ENCODE data around the gene SHH. TPM values are rescaled to one million over a fixed set of nuclear protein-coding genes. Genes with fewer than 3 reads are reported as not detected.

Gene SHH
- total and polyA plus RNA-seq, 2 donors (not counting 3 experiments of a cell fraction or from before 2014, with no cell fraction given) = not detected

DNA sequence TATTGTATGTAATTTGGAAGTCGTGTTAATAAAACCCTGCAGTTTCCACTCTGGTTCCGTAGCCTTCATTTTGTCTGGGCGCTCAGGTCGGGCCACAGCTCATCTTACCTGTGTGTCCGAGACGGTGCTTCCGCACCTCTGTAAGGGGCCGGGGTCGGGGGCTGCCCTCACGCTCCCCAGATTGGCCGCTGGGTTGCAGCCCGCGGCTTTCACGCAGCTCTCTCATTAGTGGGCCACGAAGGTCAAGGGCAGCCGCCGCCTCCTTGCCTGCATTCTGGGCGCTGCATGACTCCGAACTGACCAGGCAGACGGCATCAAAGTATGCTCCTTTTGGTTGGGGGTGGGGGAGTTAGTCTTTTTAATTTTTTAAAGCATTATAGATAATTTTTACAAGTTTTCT is 30.8 kb downstream of the SHH start:
- no peak overlapping the region for H3K27ac ChIP-seq (ENCODE audit: insufficient read depth, low read depth, low read length)
- dilution Hi-C loops (cut with MboI; ENCODE audit: extremely low pct_ligation_motif_present, low sequenced_read_pairs) = no loop called here
- no peak for DNase-seq (ENCODE audit: low read depth, low spot score)
- H3K4me2 ChIP-seq (ENCODE audit: insufficient read depth, low read length) = no peak overlapping the region
- no peak for FAIRE-seq
- H3K4me1 ChIP-seq (ENCODE audit: control insufficient read depth, extremely low read depth, insufficient read depth, low read length) = no peaks in the 10 kb centered on the region
- TF ChIP-seq, protein P1, sequence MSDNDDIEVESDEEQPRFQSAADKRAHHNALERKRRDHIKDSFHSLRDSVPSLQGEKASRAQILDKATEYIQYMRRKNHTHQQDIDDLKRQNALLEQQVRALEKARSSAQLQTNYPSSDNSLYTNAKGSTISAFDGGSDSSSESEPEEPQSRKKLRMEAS (IDR thresholded peaks at IDR 0.05; ENCODE audit: insufficient read depth, insufficient read length) = no peak
- TF ChIP-seq POLR2AphosphoS5 (IDR thresholded peaks at IDR 0.05; ENCODE audit: insufficient read depth, low read depth, low read length) (no peak), POLR2A (IDR thresholded peaks at IDR 0.05; ENCODE audit: low read depth, low read length) (no peak), EZH2 (IDR thresholded peaks at IDR 0.05; ENCODE audit: borderline replicate concordance, low read depth, low read length, severe bottlenecking) (no peak), JUN (IDR thresholded peaks at IDR 0.05; ENCODE audit: borderline replicate concordance, insufficient read depth, insufficient read length, low read depth) (no peak), MYC (IDR thresholded peaks at IDR 0.05; ENCODE audit: low read depth, low read length) (no peak)
- TF ChIP-seq, protein P2, sequence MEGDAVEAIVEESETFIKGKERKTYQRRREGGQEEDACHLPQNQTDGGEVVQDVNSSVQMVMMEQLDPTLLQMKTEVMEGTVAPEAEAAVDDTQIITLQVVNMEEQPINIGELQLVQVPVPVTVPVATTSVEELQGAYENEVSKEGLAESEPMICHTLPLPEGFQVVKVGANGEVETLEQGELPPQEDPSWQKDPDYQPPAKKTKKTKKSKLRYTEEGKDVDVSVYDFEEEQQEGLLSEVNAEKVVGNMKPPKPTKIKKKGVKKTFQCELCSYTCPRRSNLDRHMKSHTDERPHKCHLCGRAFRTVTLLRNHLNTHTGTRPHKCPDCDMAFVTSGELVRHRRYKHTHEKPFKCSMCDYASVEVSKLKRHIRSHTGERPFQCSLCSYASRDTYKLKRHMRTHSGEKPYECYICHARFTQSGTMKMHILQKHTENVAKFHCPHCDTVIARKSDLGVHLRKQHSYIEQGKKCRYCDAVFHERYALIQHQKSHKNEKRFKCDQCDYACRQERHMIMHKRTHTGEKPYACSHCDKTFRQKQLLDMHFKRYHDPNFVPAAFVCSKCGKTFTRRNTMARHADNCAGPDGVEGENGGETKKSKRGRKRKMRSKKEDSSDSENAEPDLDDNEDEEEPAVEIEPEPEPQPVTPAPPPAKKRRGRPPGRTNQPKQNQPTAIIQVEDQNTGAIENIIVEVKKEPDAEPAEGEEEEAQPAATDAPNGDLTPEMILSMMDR (IDR thresholded peaks at IDR 0.05; ENCODE audit: extremely low read depth in 1 of 2, insufficient read depth in 1 of 2, low read depth in 1 of 2, low read length in 2 of 2) = no peak
- no peaks in the 10 kb centered on the region for H3K9me1 ChIP-seq (replicated peaks; ENCODE audit: control insufficient read depth, extremely low read depth, insufficient read depth, low read length)
- ChIA-PET CTCF (interaction anchor here (1.2 kb wide), 1 partner anchor 9 kb away, joined by 5 read pairs; no protein-coding TSS in a partner anchor), POLR2A (no interaction called here)
- no peak overlapping the region for H3K9ac ChIP-seq (replicated peaks; ENCODE audit: extremely low read depth, insufficient read depth, low read length)
- BruUV-seq (replicated peaks) = no TSS peak
- no peak overlapping the region for H2AFZ ChIP-seq (ENCODE audit: low read depth, low read length)
- H4K20me1 ChIP-seq (replicated peaks; ENCODE audit: control insufficient read depth, extremely low read depth, insufficient read depth, low read length) = no peaks in the 10 kb centered on the region
- H3K27me3 ChIP-seq (ENCODE audit: control insufficient read depth in 2 of 2, insufficient read depth in 2 of 2, low read length in 2 of 2) = no peaks in the 10 kb centered on the region
- peaks cover 3 to 8% of the 10 kb centered on the region in 2 experiments for H3K36me3 ChIP-seq (ENCODE audit: control insufficient read depth in 2 of 2, extremely low read depth in 1 of 2, insufficient read depth in 2 of 2, low read length in 2 of 2)
- H3K9me3 ChIP-seq (replicated peaks; ENCODE audit: control insufficient read depth, insufficient read depth, low read length) = no peaks in the 10 kb centered on the region
- intact Hi-C loops (cut with micrococcal nuclease) = no loop called here
- H3K4me3 ChIP-seq (replicated peaks in 1 of 3; ENCODE audit: insufficient read depth in 1 of 3, low read depth in 1 of 3, low read length in 3 of 3) = no peak overlapping the region
- H3K79me2 ChIP-seq (ENCODE audit: control insufficient read depth, insufficient read depth, low read length) = no peaks in the 10 kb centered on the region
